ENCODE data around the gene SIRT7.

DNA sequence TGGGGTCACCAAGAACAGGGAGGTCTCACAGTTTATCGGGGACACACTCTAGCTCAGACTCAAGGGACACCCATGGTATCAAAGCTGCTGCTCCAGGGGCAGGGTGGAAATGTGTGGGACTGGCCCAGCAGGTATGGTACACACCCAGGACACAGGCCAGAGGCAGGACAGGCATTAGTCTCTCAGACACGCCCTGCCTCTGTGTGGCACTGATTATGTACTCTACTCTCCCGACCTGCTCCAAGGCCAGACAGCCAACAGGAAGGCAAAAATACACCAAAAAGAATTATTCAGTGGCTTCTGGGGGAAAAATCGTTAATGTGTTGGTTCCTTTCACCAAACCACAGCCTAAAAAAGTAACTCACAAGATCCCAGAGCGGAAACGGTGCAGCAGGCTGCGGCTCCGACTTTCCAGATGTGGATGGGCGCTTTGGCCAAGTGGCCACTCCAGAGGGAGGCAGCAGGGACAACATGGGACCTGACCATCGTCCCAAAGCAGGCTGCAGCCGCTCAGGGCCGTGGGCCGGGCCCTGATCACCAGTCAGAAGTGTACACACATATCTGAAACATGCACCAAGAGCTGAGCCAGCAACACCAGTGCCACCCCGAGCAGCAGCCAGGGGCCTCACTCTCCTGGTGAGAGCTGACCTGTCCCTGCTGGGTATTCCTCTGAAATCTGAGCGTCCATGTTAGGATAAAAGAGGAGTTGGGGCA lies 1.0 kb upstream of the SIRT7 start:
- TF ChIP-seq JUN (CRISPR knock-in tag; IDR thresholded peaks at IDR 0.05): no peak
- no peak for TF ChIP-seq ZNF423 (CRISPR knock-in tag; IDR thresholded peaks at IDR 0.05)
- TF ChIP-seq, protein P1, sequence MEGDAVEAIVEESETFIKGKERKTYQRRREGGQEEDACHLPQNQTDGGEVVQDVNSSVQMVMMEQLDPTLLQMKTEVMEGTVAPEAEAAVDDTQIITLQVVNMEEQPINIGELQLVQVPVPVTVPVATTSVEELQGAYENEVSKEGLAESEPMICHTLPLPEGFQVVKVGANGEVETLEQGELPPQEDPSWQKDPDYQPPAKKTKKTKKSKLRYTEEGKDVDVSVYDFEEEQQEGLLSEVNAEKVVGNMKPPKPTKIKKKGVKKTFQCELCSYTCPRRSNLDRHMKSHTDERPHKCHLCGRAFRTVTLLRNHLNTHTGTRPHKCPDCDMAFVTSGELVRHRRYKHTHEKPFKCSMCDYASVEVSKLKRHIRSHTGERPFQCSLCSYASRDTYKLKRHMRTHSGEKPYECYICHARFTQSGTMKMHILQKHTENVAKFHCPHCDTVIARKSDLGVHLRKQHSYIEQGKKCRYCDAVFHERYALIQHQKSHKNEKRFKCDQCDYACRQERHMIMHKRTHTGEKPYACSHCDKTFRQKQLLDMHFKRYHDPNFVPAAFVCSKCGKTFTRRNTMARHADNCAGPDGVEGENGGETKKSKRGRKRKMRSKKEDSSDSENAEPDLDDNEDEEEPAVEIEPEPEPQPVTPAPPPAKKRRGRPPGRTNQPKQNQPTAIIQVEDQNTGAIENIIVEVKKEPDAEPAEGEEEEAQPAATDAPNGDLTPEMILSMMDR (IDR thresholded peaks at IDR 0.05): no peak
- TF ChIP-seq, protein P2, sequence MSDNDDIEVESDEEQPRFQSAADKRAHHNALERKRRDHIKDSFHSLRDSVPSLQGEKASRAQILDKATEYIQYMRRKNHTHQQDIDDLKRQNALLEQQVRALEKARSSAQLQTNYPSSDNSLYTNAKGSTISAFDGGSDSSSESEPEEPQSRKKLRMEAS (CRISPR knock-in tag; IDR thresholded peaks at IDR 0.05): no peak
- TF ChIP-seq, protein P3, sequence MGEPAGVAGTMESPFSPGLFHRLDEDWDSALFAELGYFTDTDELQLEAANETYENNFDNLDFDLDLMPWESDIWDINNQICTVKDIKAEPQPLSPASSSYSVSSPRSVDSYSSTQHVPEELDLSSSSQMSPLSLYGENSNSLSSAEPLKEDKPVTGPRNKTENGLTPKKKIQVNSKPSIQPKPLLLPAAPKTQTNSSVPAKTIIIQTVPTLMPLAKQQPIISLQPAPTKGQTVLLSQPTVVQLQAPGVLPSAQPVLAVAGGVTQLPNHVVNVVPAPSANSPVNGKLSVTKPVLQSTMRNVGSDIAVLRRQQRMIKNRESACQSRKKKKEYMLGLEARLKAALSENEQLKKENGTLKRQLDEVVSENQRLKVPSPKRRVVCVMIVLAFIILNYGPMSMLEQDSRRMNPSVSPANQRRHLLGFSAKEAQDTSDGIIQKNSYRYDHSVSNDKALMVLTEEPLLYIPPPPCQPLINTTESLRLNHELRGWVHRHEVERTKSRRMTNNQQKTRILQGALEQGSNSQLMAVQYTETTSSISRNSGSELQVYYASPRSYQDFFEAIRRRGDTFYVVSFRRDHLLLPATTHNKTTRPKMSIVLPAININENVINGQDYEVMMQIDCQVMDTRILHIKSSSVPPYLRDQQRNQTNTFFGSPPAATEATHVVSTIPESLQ (CRISPR knock-in tag; IDR thresholded peaks at IDR 0.05): no peak
- no peak for TF ChIP-seq TEAD4 (CRISPR knock-in tag; IDR thresholded peaks at IDR 0.05)
- TF ChIP-seq, protein P4, sequence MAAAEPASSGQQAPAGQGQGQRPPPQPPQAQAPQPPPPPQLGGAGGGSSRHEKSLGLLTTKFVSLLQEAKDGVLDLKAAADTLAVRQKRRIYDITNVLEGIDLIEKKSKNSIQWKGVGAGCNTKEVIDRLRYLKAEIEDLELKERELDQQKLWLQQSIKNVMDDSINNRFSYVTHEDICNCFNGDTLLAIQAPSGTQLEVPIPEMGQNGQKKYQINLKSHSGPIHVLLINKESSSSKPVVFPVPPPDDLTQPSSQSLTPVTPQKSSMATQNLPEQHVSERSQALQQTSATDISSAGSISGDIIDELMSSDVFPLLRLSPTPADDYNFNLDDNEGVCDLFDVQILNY (CRISPR knock-in tag; IDR thresholded peaks at IDR 0.05): no peak
- TF ChIP-seq, protein P5, sequence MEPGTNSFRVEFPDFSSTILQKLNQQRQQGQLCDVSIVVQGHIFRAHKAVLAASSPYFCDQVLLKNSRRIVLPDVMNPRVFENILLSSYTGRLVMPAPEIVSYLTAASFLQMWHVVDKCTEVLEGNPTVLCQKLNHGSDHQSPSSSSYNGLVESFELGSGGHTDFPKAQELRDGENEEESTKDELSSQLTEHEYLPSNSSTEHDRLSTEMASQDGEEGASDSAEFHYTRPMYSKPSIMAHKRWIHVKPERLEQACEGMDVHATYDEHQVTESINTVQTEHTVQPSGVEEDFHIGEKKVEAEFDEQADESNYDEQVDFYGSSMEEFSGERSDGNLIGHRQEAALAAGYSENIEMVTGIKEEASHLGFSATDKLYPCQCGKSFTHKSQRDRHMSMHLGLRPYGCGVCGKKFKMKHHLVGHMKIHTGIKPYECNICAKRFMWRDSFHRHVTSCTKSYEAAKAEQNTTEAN (CRISPR knock-in tag; IDR thresholded peaks at IDR 0.05): no peak
- no peak for TF ChIP-seq IRF2 (CRISPR knock-in tag; IDR thresholded peaks at IDR 0.05; ENCODE audit: borderline replicate concordance, low read depth)
- TF ChIP-seq ZNF121 (CRISPR knock-in tag; IDR thresholded peaks at IDR 0.05): no peak
- TF ChIP-seq OVOL2 (CRISPR knock-in tag; IDR thresholded peaks at IDR 0.05; ENCODE audit: borderline replicate concordance): no peak
- TF ChIP-seq ZNF232 (CRISPR knock-in tag; IDR thresholded peaks at IDR 0.05): no peak
